Renal cortex interstitium (tissue), 11 donors: ENCODE measurements around the gene TAF10. TPM values are rescaled to one million over a fixed set of nuclear protein-coding genes. Genes with fewer than 3 reads are reported as not detected.
A peak's percentile ranks its signal among the peaks of the same experiment; 100 is the strongest.

Experiments used
- DNase-seq, 11 donors: peaks; one replicate each; pipeline ENCODE4 v3.0.0-alpha.2; 2013; ENCODE audit warnings: low read depth in 9 of 11, low spot score in 4 of 11; ENCODE audit errors: extremely low read depth in 1 of 11
- polyA plus RNA-seq, 3 donors: library from polyadenylated mRNA; unstranded; fragments of 120-200 nt; gene quantifications; one replicate each; pipeline ENCODE4 v1.2.1, GENCODE V29; 2013; ENCODE audit not compliant: insufficient read length in 3 of 3

Gene TAF10
- polyA plus RNA-seq, 3 donors: 74.3 to 88.5 (median 75.2) TPM

- no peak for DNase-seq
Measured at GRCh38 chr11:6629892-6630631, 18.0 kb upstream of the TAF10 start.

DNA sequence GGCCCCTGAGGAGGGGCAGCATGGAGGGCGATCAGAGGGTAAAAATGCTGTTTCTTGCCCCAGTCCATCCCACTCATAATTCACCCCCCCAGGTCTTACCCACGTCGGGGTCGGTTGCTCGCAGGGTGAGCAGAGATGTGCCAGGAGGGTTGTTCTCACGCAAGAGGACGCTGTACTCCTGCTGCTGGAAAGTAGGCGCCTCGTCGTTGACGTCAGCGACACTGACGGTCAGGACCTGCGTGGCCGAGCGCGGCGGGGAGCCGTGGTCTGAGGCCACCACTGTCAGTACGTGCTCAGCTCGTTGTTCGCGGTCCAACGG, 17.5 kb upstream of the TAF10 start:
- no peak for DNase-seq

- DNase-seq: no peak
Measured at GRCh38 chr11:6628526-6628925, 16.5 kb upstream of the TAF10 start.

GRCh38 chr11:6627762-6628241, 15.8 kb upstream of the TAF10 start:
- DNase-seq: no peak

DNA sequence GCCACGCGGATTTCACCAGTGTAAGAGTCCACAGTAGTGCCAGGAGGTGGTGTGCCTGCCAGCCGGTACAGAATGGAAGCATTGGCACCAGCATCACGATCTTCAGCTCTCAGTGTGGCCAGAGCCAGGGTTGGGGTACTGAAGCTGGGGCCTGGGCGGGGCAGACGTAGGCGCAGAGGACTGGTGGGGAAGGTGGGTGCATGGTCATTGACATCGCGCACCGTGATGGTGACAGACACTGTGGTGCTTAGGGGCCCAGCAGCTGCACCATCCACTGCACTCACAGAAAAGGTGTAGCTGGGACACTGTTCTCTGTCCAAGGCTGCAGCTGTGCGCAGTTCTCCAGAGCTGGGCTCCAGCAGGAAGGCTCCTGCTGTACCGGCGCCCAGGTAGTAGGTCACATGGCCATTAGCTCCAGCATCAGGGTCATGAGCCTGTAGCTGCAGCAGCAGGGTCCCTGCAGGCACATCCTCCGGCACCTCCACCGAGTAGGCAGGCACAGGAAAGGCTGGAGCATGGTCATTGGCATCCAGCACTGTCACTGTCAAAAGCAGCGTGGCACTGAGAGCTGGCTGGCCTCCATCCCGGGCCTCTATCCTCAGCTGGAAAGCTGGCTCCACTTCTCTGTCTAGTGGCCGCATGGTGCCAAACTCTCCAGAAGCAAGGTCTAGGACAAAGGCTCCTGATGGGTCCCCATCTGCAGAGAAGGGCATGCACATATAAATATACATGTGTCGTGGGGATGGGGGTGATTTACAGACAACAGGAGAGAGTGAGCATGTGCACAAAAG, 15.2 kb upstream of the TAF10 start:
- DNase-seq: no peak

- no peak for DNase-seq
Measured at GRCh38 chr11:6625832-6626420, 13.9 kb upstream of the TAF10 start.

GRCh38 chr11:6625156-6625831, 13.3 kb upstream of the TAF10 start:
- DNase-seq: no peak

GRCh38 chr11:6623391-6624363, 11.7 kb upstream of the TAF10 start:
- no peak for DNase-seq

- DNase-seq: no peak
Measured at GRCh38 chr11:6622261-6623171, 10.5 kb upstream of the TAF10 start.

DNA sequence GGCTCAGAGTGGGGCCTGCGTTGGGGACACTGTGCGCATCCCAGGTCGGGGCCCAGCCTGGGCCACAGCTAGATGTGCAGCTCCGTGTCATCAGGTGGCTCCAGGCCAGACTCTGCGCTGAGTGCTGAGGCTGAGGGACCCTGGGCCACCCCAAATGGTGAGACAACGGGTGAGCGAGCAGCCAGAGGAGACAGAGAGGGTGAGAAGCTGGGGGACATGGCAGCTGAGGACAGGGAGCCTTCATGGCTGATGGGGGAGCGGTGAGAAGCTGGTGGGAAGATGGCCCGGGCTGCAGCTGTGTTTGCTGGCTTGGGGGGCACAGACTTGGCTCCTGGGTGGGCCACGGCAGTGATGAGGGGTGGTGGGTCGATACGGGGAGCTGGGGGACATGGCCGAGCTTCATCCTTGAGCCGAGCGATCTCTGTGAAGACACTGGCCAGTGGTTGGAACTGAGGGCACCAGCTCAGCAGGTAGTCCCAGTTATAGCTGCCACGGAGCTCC, 9.7 kb upstream of the TAF10 start:
- DNase-seq: no peak

- no peak for DNase-seq
Measured at GRCh38 chr11:6620636-6621035, 8.6 kb upstream of the TAF10 start.

- DNase-seq: peak; percentile 83 to 95 (median 91)
Measured at GRCh38 chr11:6619004-6619745, 7.2 kb upstream of the TAF10 start, which contains the start of gene TPP1. TPP1 (minus strand) TSS chr11:6619422; CDS start chr11:6619400, 22 bp downstream.

DNA sequence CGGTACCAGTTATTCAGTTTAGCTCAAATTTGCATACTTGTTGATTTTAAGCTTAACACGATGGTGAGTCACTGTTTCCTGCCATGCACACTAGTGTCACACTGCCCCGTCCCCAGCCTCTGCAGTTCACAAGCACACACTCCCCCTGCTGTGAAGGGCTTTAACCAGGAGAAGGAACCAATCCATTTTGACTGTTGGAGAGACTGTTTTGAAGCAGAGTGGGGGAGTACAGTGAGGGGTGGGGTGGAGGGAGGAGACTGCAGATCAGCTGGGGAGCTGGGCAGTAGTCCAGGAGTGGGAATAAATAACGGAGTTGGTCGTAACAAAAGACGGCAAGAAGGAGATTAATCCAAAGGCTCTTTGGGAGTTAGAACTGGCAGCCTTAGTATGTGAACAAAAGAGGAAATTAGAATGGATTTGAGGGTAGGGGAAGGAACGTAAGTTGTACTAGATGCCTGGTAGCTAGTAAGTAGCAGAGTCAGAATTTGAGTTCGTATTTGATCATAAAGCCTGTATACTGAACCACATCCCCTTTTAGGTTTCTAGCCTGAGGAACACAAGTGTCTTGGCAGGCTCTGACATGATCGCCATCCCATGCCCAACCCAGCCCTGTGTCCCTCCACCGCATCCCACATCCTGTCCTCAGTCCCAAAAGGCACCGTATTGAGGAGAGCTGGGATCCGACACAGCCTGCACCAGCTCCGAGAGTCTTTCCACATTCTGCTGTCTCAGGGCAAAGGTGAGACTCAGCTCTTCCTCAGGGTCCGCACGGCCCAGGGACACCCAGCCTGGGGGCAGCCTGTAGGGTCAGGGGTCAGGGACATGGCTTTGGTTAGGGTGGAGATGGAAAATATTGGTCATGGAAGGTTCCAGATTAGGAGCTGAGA, 6.3 kb upstream of the TAF10 start:
- peak in 6 of 11 donors; percentile 60 to 83 (median 74) for DNase-seq

GRCh38 chr11:6617315-6617781, 5.3 kb upstream of the TAF10 start:
- DNase-seq: no peak

DNA sequence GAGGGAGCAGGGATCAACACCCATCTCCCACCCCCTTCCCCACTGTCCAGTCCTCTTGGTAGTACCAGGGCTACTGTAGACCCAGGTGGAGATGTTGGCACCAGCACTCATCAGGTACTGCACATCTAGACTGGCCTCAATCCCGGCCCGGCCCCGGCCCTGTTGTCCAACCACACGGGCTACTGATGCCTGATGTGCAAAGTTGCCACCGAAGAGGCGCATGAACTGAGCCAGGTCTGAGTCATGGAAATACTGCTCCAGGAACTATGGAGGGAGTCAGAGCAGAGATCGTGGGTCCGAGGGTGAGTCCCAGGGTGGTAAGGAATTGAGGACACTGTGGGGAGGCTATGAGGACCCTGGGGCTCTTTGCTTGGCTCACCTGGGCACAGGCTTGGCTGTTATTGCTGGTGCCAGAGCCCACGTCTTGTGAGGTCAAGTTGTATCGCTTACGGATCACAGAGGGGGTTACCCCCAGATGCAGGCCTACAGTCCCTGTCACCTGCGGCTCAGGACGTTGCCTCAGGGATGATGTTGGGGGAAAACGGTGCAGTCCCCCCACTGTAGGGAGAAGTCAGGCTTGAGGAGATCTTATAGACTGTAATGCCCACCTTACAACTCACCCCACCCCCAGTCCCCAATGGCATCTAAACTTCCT, 4.7 kb upstream of the TAF10 start:
- no peak for DNase-seq
